ENCODE measurements around the gene WDR54.
"Not testable (repeated sequence)": the region's sequence is repeated elsewhere in the genome, so short reads cannot be mapped to it uniquely, and the experiment has no call there.

DNA sequence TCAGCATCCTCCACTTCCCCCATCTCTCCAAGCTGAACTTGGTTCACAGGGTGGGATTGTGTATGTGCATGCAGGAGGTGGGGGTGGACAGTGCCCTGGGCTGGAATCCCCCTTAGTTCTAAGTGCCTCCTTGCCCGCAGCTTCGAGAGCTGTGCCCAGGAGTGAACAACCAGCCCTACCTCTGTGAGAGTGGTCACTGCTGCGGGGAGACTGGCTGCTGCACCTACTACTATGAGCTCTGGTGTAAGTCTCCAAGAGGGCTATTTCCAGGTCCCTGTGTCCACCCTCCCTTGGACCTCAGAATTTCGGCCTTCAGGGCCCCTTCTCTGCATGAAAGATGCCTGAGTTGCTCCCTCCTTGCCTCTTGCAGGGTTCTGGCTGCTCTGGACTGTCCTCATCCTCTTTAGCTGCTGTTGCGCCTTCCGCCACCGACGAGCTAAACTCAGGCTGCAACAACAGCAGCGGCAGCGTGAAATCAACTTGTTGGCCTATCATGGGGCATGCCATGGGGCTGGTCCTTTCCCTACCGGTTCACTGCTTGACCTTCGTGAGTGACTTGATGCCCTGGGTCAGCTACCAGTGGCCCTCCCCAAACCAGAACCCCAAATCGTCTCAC, 38.1 kb downstream of the WDR54 start:
- TF ChIP-seq CTCF, POLR2A (IDR thresholded peaks at IDR 0.05): not testable (repeated sequence)

Measured in adrenal gland (tissue), 5 donors.